ENCODE results near the gene ZNF398.

DNA sequence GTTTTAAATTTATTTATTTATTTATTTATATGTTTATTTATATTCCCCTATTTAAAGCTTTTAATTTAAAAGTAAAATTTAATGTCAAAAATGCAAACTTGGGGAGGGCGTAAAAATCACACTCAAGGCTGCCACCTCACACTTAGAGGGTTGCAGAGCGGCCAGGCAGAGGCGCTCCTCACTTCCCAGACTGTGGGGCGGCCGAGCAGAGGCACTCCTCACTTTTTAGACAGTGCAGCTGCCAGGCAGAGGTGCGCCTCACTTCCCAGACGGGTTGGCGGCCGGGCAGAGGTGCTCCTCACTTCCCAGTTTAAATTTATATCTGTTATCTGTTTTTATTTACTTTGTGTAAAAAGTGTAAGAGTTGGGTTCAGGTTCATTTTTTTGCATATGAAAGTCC lies 11.1 kb upstream of the ZNF398 start:
- TF ChIP-seq, protein P1, sequence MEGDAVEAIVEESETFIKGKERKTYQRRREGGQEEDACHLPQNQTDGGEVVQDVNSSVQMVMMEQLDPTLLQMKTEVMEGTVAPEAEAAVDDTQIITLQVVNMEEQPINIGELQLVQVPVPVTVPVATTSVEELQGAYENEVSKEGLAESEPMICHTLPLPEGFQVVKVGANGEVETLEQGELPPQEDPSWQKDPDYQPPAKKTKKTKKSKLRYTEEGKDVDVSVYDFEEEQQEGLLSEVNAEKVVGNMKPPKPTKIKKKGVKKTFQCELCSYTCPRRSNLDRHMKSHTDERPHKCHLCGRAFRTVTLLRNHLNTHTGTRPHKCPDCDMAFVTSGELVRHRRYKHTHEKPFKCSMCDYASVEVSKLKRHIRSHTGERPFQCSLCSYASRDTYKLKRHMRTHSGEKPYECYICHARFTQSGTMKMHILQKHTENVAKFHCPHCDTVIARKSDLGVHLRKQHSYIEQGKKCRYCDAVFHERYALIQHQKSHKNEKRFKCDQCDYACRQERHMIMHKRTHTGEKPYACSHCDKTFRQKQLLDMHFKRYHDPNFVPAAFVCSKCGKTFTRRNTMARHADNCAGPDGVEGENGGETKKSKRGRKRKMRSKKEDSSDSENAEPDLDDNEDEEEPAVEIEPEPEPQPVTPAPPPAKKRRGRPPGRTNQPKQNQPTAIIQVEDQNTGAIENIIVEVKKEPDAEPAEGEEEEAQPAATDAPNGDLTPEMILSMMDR (IDR thresholded peaks at IDR 0.05; ENCODE audit: low read depth, low read length), result no peak
- no peak for TF ChIP-seq EZH2phosphoT487 (IDR thresholded peaks at IDR 0.05; ENCODE audit: low read depth)

All from OCI-LY3 (cell line).